Mesenchymal stem cell (in vitro differentiated cells and primary cell): ENCODE results near the gene SSX2IP.
A peak's percentile ranks its signal among the peaks of the same experiment; 100 is the strongest.

Experiments
- DNase-seq: peaks from one replicate; pipeline ENCODE4 v3.0.0-alpha.2; 2013
- H2AFZ ChIP-seq: one replicate; pipeline ENCODE4 v1.6.1; 2013; ENCODE audit warnings: low read depth, mild to moderate bottlenecking, control low read depth, inconsistent platforms, low read length, moderate library complexity
- H2AK5ac ChIP-seq: 2 replicates; pipeline ENCODE4 v1.6.1; 2013; ENCODE audit warnings: low read length, moderate library complexity, mild to moderate bottlenecking, inconsistent platforms; ENCODE audit not compliant: severe bottlenecking
- H2BK120ac ChIP-seq: one replicate; pipeline ENCODE4 v1.6.1; 2013; ENCODE audit warnings: low read depth, mild to moderate bottlenecking, inconsistent platforms, low read length, moderate library complexity
- H2BK12ac ChIP-seq, 2 experiments: one replicate each; pipeline ENCODE4 v1.6.1; 2013; ENCODE audit warnings: inconsistent platforms in 2 of 2, low read length in 2 of 2, mild to moderate bottlenecking in 2 of 2, moderate library complexity in 2 of 2, control low read depth in 1 of 2
- H2BK15ac ChIP-seq: one replicate; pipeline ENCODE4 v1.6.1; 2013; ENCODE audit warnings: mild to moderate bottlenecking, low read depth, inconsistent platforms; ENCODE audit not compliant: poor library complexity, severe bottlenecking
- H2BK5ac ChIP-seq: 2 replicates; pipeline ENCODE4 v1.6.1; 2013; ENCODE audit warnings: low read depth, mild to moderate bottlenecking, low read length, control low read depth, inconsistent platforms; ENCODE audit not compliant: poor library complexity, severe bottlenecking
- H3K14ac ChIP-seq, 2 experiments: one replicate each; pipeline ENCODE4 v1.6.1; 2013; ENCODE audit warnings: inconsistent platforms in 2 of 2, low read length in 2 of 2, control low read depth in 1 of 2, mild to moderate bottlenecking in 1 of 2, moderate library complexity in 1 of 2
- H3K18ac ChIP-seq, 2 experiments: one replicate each; pipeline ENCODE4 v1.6.1; 2013; ENCODE audit warnings: inconsistent platforms in 2 of 2, low read length in 2 of 2, control low read depth in 1 of 2, low read depth in 1 of 2, mild to moderate bottlenecking in 1 of 2
- H3K23ac ChIP-seq, 2 experiments: one replicate each; pipeline ENCODE4 v1.6.1; 2013; ENCODE audit warnings: inconsistent platforms in 2 of 2, low read length in 2 of 2, mild to moderate bottlenecking in 2 of 2, moderate library complexity in 2 of 2, control low read depth in 1 of 2
- H3K27ac ChIP-seq: 2 replicates; pipeline ENCODE4 v1.5.1; 2013; ENCODE audit warnings: mild to moderate bottlenecking, moderate library complexity, low read length, control low read depth, inconsistent platforms; ENCODE audit not compliant: poor library complexity, severe bottlenecking
- H3K27me3 ChIP-seq, 2 experiments: 2 replicates each; pipeline versions ENCODE4 v1.6.1 to v1.7.0; 2013; ENCODE audit warnings: low read length in 2 of 2, mild to moderate bottlenecking in 2 of 2, moderate library complexity in 2 of 2, control low read depth in 1 of 2, inconsistent platforms in 1 of 2; ENCODE audit not compliant: control insufficient read depth in 1 of 2, insufficient read depth in 1 of 2
- H3K36me3 ChIP-seq, 2 experiments: 2 replicates each; pipeline versions ENCODE4 v1.6.1 to v1.7.0; 2013; ENCODE audit warnings: low read length in 2 of 2, control low read depth in 1 of 2, inconsistent platforms in 1 of 2, low read depth in 1 of 2, mild to moderate bottlenecking in 1 of 2; ENCODE audit not compliant: insufficient read depth in 2 of 2, control insufficient read depth in 1 of 2
- H3K4ac ChIP-seq, 2 experiments: one replicate each; pipeline ENCODE4 v1.6.1; 2013; ENCODE audit warnings: inconsistent platforms in 2 of 2, low read length in 2 of 2, mild to moderate bottlenecking in 2 of 2, moderate library complexity in 2 of 2, control low read depth in 1 of 2, low read depth in 1 of 2
- H3K4me1 ChIP-seq: 2 replicates; pipeline ENCODE4 v1.6.1; 2013; ENCODE audit warnings: low read depth, low read length, control low read depth; ENCODE audit not compliant: control insufficient read depth, insufficient read depth
- H3K4me2 ChIP-seq: 2 replicates; pipeline ENCODE4 v1.6.1; 2013; ENCODE audit warnings: low read length, mild to moderate bottlenecking, inconsistent platforms; ENCODE audit not compliant: poor library complexity, severe bottlenecking
- H3K4me3 ChIP-seq, 2 experiments: 2 replicates each; pipeline versions ENCODE4 v1.5.1 to v1.7.0; 2013; ENCODE audit warnings: low read length in 2 of 2, mild to moderate bottlenecking in 2 of 2, control low read depth in 1 of 2, low read depth in 1 of 2; ENCODE audit not compliant: insufficient read depth in 1 of 2
- H3K79me1 ChIP-seq: replicated peaks from 2 replicates; pipeline ENCODE4 v1.6.1; 2013; ENCODE audit warnings: mild to moderate bottlenecking, control low read depth, low read length, inconsistent platforms; ENCODE audit not compliant: poor library complexity, severe bottlenecking
- H3K9ac ChIP-seq: 2 replicates; pipeline ENCODE4 v1.7.0; 2013; ENCODE audit warnings: mild to moderate bottlenecking, low read length, moderate library complexity
- H3K9me3 ChIP-seq: 2 replicates; pipeline ENCODE4 v1.7.0; 2013; ENCODE audit warnings: mild to moderate bottlenecking, low read length; ENCODE audit not compliant: control insufficient read depth
- H4K8ac ChIP-seq: one replicate; pipeline ENCODE4 v1.6.1; 2013; ENCODE audit warnings: inconsistent platforms, mild to moderate bottlenecking, low read length, moderate library complexity
- H4K91ac ChIP-seq: one replicate; pipeline ENCODE4 v1.6.1; 2013; ENCODE audit warnings: mild to moderate bottlenecking, low read length, inconsistent platforms
- WGBS: methylation state at CpG from one replicate; pipeline ENCODE4 v1.1.7; 2013; ENCODE audit warnings: mixed read lengths; 5-methylcytosine and 5-hydroxymethylcytosine counted together

The SSX2IP gene

DNA sequence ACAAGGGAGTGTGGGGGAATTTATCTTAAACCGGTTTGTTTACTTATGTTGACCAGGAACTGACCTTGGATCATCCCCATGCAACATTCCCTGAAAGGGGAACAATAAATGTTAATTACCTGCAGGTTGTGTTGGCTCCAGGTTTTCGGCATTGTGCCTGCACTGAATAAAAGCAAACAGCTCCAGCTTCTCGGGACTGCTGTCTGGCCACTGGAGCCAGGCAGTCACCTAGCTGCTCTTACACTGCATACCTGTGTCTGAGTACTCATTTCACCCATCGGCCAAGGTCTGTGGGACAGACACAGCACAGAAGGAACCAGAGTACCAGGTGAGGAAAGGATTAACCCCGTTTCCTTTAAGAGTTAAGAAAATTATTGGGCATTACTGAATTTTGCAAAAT lies 83.3 kb downstream of the SSX2IP start:
- Histone ChIP-seq H2BK12ac (no peak overlapping the region), H3K9ac (no peak overlapping the region), H3K27me3 (no peaks in the 10 kb centered on the region), H3K79me1 (no peaks in the 10 kb centered on the region), H3K4ac (no peak overlapping the region), H2BK120ac (no peak overlapping the region), H3K14ac (no peak overlapping the region), H3K36me3 (no peaks in the 10 kb centered on the region), H3K23ac (no peak overlapping the region), H4K91ac (no peak overlapping the region), H2BK5ac (no peak overlapping the region), H2BK15ac (no peak overlapping the region), H3K27ac (no peak overlapping the region), H3K4me3 (no peak overlapping the region), H4K8ac (no peak overlapping the region), H3K9me3 (no peaks in the 10 kb centered on the region), H2AK5ac (no peak overlapping the region), H3K18ac (no peak overlapping the region), H2AFZ (no peak overlapping the region), H3K4me1 (no peaks in the 10 kb centered on the region), H3K4me2 (no peak overlapping the region)
- WGBS, result 77% methylated on average over 5 of the region's 5 CpGs
- no peak for DNase-seq

GRCh38 chr1:84605157-84605556 lies 85.1 kb downstream of the SSX2IP start:
- WGBS, result 88% methylated on average over 1 of the region's 1 CpG

DNA sequence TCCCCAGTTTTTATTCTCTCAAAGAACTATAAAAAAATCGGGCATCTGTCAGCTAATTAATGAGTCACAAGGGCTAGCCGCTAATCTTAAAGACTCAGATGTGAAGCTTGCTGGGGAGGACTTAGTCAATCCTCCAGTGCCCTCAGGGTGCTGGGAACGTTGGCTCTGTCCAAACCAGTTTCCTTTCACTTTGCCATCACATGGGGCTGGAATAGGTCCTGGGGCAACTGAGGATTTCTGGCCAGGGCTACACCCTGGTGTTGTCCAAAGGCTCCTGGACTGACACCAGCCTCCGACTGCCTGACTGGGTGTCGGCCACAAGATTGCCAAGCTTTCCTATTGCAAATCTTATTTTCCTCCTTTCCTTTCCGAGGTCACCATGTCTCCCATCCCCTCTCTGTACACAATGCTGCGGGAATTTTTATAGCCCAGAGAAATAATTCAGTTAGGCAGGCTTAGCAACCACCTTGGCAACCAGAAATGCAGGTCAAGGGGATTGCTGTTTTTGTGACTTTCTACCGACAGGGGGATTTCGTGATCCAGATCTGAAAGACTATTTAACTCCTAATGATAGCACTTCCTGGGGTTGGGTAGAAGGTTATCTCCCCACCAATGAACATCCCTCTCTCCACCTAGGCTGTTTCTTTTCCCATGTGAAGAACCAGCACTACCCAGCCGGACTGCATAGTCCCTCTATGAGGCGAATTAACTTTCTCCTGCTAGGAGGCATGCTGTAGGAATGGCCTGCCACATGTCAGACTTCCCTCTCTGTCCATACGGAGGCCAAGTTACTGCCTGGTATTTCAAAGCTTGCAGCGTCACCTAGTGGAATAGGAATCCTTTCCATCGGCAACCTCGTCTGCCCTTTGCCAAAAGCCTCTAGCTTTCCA lies 86.1 kb downstream of the SSX2IP start:
- 78% methylated on average over 13 of the region's 15 CpGs for WGBS
- no peak overlapping the region for H4K91ac ChIP-seq
- H3K9me3 ChIP-seq, result no peaks in the 10 kb centered on the region
- H2BK12ac ChIP-seq, result no peak overlapping the region
- H3K27me3 ChIP-seq, result no peaks in the 10 kb centered on the region
- no peak overlapping the region for H3K4ac ChIP-seq
- H4K8ac ChIP-seq, result no peak overlapping the region
- no peak overlapping the region for H3K27ac ChIP-seq
- DNase-seq, result peak; percentile 77
- H3K4me1 ChIP-seq, result peaks cover 3% of the 10 kb centered on the region
- no peak overlapping the region for H3K14ac ChIP-seq
- no peak overlapping the region for H2AFZ ChIP-seq
- no peak overlapping the region for H3K23ac ChIP-seq
- H3K36me3 ChIP-seq, result no peaks in the 10 kb centered on the region
- no peak overlapping the region for H2AK5ac ChIP-seq
- H2BK5ac ChIP-seq, result no peak overlapping the region
- no peak overlapping the region for H2BK15ac ChIP-seq
- no peak overlapping the region for H2BK120ac ChIP-seq
- no peaks in the 10 kb centered on the region for H3K79me1 ChIP-seq
- H3K18ac ChIP-seq, result peak overlapping the region in 1 of 2 experiments; percentile 24
- peak overlapping the region; percentile 89 for H3K9ac ChIP-seq
- H3K4me2 ChIP-seq, result no peak overlapping the region
- H3K4me3 ChIP-seq, result peak overlapping the region in 1 of 2 experiments; percentile 72

More at GRCh38 chr1:84605157-84605556, 85.1 kb downstream of the SSX2IP start:
- no peak overlapping the region for H3K4ac ChIP-seq
- no peak overlapping the region for H2BK5ac ChIP-seq
- H2AK5ac ChIP-seq, result no peak overlapping the region
- no peak overlapping the region for H3K4me2 ChIP-seq
- no peaks in the 10 kb centered on the region for H3K79me1 ChIP-seq
- no peak overlapping the region for H3K27ac ChIP-seq
- no peak overlapping the region for H2BK120ac ChIP-seq
- H2AFZ ChIP-seq, result no peak overlapping the region
- H3K9me3 ChIP-seq, result no peaks in the 10 kb centered on the region
- H3K27me3 ChIP-seq, result no peaks in the 10 kb centered on the region
- no peak for DNase-seq
- no peak overlapping the region for H4K8ac ChIP-seq
- no peak overlapping the region for H3K18ac ChIP-seq
- H2BK15ac ChIP-seq, result no peak overlapping the region
- peak overlapping the region; percentile 89 for H3K9ac ChIP-seq
- H3K14ac ChIP-seq, result no peak overlapping the region
- H4K91ac ChIP-seq, result no peak overlapping the region
- no peak overlapping the region for H2BK12ac ChIP-seq
- H3K4me3 ChIP-seq, result no peak overlapping the region
- H3K23ac ChIP-seq, result no peak overlapping the region
- no peaks in the 10 kb centered on the region for H3K4me1 ChIP-seq
- no peaks in the 10 kb centered on the region for H3K36me3 ChIP-seq

DNA sequence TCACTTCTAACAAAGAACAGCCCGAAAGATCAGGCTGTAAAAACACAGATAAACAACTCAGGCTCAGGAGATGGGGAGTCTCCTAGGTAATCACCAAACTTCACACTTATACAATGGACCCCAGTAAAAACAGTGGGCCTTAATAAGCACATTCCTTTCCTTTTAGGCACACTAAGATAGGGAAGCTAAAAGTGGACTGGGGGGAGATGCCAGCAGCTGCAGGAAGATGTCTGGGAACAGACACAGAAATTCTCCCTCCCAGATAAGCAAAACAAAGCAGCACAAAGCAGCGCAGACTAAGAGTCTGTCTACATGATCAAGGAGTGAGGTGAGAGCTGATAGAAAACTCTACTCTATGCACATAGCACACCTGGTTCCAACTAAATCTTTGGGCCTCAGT lies 87.0 kb downstream of the SSX2IP start:
- no peak overlapping the region for H2AK5ac ChIP-seq
- H2BK15ac ChIP-seq, result no peak overlapping the region
- no peaks in the 10 kb centered on the region for H3K36me3 ChIP-seq
- no peak for DNase-seq
- no peaks in the 10 kb centered on the region for H3K9me3 ChIP-seq
- no peak overlapping the region for H4K91ac ChIP-seq
- H2BK12ac ChIP-seq, result no peak overlapping the region
- no peaks in the 10 kb centered on the region for H3K79me1 ChIP-seq
- H3K14ac ChIP-seq, result no peak overlapping the region
- 38% methylated on average over 2 of the region's 2 CpGs for WGBS
- peak overlapping the region; percentile 89 for H3K9ac ChIP-seq
- H3K27me3 ChIP-seq, result no peaks in the 10 kb centered on the region
- H3K4me1 ChIP-seq, result peaks cover 3% of the 10 kb centered on the region
- no peak overlapping the region for H2BK120ac ChIP-seq
- no peak overlapping the region for H2BK5ac ChIP-seq
- H4K8ac ChIP-seq, result no peak overlapping the region
- H3K4me2 ChIP-seq, result no peak overlapping the region
- peak overlapping the region in 1 of 2 experiments; percentile 72 for H3K4me3 ChIP-seq
- peak overlapping the region; percentile 51 for H2AFZ ChIP-seq
- H3K18ac ChIP-seq, result no peak overlapping the region
- H3K27ac ChIP-seq, result no peak overlapping the region
- H3K4ac ChIP-seq, result peak overlapping the region in 1 of 2 experiments; percentile 15
- no peak overlapping the region for H3K23ac ChIP-seq
